ENCODE data around the gene CYP4F8.

Gene CYP4F8

GRCh38 chr19:15616627-15617270 is 1.7 kb downstream of the CYP4F8 start:
- DNase-seq, result no peak

DNA sequence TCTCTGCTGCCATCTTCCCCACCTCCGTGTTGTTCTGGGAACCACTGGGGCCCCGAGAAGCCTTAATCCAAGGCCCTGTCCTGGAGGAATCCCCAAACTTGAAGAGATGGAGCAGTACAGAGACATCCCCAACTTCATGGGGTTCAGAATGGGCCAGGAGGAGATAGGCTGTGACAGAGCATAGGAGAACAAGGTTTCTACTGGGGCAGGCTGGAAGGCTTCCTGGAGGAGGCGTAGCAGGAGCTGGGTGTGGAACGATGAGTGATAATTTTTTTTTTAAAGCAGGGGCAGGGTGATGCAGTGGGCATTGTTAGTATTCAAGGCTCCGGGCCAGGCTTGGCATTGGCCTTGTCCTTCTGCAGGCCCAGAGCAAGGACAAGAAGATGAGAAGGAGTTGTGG is 3.3 kb downstream of the CYP4F8 start:
- no peak for DNase-seq

DNA sequence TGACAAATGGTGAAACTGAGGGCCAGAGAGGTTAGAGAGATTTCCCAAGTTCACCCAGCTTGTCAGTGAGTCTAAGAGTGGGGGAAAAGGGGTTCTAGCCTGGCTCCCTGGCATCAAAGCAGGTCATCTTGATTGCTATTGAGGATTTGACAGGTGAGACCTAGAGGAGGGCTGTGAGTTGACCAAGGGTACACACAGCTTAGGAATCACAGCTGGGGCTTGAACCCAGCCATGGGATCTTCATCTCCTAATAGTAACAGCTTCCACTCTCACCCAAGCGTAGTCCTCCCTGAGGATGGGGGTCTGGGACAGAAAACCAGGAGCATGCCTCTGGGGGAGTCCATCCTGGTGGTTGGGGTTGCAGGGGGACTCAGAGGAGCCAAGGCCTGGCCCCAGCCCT is 6.8 kb downstream of the CYP4F8 start:
- no peak for DNase-seq

- DNase-seq, result no peak
Measured at GRCh38 chr19:15622991-15623390, 8.0 kb downstream of the CYP4F8 start.

DNA sequence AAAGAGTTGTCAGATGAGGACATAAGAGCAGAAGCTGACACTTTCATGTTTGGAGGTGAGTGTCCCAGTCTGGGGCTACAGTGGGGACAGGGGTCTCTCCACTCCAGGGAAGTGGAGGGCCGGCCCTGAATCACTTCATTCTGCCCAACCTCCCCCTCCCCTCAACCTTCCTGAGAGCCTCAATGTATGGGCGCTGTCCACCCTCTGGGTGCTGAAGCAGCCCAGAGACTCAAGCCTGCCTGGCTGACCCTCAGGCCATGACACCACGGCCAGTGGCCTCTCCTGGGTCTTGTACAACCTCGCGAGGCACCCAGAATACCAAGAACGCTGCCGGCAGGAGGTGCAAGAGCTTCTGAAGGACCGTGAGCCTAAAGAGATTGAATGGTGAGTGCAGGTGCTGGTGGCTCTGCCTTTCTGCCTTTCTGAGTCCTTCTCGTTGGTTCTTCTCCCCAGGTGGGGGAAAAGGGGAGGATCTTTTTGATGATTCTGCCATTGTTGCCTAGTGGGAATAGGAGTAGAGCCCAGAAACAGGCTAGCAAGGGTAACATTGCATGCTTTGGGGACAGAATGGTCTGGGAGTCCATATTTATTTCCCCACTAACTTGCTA is 8.8 kb downstream of the CYP4F8 start:
- no peak for DNase-seq

DNA sequence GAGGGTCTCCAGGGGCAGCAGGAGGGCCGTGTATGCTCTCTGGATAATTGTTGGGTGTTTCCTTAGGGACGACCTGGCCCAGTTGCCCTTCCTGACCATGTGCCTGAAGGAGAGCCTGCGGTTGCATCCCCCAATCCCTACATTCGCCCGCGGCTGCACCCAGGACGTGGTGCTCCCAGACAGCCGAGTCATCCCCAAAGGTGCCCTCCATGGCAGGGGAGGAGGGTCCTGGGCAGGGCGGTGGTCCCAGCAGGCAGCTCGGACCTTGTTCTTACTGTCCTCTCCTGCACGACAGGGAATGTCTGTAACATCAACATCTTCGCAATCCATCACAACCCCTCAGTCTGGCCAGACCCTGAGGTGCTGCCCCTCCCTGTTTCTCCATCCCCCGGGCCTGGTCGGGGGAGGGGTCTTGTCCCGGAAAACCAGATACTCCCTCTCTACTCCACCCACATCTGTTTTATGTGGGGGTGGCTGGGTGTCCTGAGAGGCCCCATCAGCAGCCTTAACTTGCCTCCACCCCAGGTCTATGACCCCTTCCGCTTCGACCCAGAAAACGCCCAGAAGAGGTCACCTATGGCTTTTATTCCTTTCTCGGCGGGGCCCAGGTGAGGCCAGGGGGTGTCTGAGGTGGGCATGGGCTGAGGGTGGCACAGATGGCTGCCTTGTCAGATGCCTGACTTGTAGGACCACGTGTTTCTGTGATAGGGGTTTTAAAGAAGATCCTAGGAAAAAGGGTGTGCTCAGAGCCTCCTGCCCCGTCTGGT is 13.4 kb downstream of the CYP4F8 start:
- no peak for DNase-seq

DNA sequence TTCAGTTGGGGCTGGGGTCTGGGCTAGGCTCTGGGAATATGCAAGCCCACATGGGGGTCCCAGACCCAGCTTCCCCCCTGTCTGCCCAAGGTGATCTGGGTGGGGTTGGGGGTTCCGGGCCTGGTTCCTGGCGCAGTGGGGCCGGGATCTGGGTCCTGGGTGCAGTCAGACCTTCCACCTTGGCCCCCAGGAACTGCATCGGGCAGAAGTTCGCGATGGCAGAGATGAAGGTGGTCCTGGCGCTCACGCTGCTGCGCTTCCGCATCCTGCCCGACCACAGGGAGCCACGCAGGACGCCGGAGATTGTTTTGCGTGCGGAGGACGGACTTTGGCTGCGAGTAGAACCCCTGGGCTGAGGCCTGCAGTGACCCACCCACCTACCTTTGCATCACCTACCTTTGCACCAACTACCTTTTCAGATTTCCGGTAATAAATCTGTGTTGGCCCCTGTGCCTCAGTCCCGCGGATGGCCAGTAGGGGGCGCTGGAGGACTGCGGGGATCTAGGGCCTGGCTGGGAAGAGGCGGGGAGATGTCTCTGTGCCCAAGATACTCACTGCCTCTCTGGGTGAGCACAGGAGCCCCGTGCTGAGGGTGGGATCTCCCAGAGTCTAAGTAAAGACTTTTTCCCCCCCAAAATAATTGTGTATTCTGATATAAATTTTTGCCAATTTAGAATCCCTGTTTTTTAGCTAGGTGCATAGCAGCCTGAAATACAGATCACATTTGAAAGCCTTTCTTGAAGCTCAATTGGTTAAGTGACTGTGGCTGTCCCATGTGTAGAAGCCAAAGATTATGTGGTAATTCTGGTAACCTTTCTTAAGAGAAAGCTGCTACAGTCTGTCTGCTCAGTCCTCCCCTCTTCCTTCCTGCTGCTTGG is 14.2 kb downstream of the CYP4F8 start:
- DNase-seq, result peak; percentile 36 to 94

DNA sequence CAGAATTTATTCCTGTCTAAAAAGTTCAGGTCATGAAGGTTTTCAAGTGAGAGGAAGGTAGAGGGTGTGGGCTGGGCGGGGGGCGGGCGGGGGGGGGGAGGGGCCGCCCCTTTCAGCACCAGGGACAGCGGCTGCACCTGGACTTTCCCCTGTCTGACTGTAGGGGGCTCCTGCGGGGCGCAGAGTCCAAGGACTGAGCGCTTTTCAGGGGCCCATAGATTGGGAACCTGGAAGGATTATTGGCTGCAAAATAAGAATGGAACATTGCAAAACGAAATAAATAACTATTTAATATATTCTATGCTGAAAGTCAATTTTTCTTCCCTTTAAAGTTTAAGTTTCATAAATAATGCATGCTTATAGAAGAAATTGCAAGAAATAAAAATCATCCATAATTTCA is 16.8 kb downstream of the CYP4F8 start:
- no peak for DNase-seq

- DNase-seq, result peak; percentile 60 to 61
Measured at GRCh38 chr19:15633082-15633835, 18.2 kb downstream of the CYP4F8 start.

- no peak for DNase-seq
Measured at GRCh38 chr19:15634105-15634504, 19.1 kb downstream of the CYP4F8 start.

DNA sequence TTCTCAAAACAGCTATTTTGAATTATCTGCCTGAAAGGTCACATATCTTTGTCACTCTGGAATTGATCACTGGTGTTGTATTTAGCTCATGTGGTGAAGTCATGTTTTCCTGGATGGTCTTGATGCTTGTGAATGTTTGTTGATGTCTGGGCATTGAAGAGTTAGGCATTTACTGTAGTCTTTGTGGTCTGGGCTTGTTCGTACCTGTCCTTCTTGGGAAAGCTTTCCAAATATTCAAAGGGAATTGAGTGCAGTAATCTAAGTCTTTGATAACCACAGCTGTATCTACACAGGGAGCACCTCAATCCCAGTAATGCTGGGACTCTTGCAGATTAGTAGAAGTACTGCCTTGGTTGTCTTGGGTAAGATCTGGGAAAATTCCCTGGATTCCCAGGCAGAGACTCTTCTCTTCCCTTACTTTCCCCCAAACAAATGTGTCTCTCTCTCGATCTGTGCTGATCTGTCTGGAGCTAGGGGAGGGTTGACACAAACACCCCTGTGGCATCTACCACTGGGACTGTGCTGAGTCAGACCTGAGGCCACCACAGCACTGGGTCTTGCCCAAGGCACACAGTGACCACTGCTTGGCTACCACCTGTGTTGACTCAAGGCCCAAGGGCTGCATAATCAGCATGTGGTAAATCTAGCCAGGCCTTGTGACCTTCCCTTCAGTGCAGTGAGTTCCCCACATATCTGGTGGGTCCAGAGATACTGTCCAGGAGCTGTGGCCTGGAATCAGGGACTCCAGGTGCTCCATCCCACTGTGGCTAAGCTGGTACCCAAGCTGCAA is 20.2 kb downstream of the CYP4F8 start:
- peak in 1 of 2 donors; percentile 6 for DNase-seq

DNA sequence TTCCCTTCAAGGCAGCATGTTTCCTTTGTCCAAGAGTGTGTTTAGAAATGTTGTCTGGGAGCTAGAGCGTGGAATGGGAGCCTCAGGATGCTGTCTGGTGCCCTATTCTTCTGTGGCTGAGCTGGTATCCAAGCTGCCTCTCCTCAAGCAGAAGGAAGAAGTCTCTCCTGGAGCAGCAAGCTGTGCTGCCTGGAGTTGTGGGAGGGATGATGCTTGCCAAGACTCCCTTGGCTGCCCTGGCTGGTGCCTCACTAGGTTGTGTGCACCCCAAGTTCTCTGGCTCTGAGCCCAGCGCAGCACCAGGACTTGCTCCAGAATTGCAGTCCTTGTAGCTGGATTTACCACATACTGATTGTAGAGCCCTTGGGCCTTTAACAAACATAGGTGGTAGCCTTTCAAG is 21.0 kb downstream of the CYP4F8 start:
- DNase-seq, result no peak

DNA sequence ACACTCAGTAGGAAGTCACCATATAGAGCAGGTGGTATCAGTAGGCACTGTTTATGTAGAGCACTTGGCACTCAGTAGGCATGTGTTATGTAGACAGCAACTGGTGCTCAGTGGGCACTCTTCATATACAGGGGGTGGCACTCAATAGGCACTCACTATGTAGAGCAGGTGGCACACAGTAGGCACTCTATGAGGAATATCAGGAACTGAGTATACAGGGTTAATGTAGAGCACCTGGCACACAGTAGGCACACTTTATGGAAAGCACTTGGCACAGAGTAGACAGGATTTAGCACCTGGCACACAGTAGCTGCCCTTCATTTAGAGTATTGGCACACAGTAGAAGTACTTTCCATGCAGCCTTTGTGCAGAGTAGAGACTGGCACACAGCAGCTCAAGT is 24.6 kb downstream of the CYP4F8 start:
- DNase-seq, result no peak

GRCh38 chr19:15640294-15640903 is 25.4 kb downstream of the CYP4F8 start, which contains the start of gene CYP4F3:
Gene CYP4F3, plus strand, starts transcription at chr19:15640897. Its CDS starts 519 bp downstream, at chr19:15641416.
- peak; percentile 68 to 79 for DNase-seq

GRCh38 chr19:15640904-15641597 is 26.0 kb downstream of the CYP4F8 start:
- no peak for DNase-seq

DNA sequence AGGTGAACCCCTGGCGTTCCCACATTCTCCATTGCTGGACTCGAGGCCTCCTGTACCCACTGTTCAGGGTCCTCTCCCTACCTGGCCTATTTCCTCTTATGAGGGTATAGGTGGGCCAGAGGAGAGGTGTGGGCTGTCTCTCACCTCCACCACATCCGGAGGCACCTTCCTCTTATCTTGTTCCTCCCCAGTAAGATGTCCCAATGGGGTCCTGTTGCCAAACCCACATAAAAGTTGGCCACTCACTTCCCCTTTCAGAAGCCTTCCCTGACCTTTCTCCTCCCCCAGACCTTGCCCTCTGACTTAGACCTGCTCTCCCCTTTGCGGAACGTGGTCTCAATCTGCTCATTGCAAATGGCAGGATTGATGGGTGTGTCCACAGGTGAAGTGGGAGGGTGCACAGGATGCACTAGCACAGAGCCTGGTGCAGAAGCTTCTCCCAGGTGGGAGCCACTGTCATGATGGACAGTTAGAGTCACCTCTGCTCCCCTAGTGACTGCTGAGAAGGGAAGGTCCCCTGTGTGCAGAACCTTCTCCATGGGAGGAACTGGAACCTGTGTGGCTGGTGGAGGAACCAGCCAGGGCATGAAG is 27.0 kb downstream of the CYP4F8 start:
- peak; percentile 14 to 31 for DNase-seq

DNA sequence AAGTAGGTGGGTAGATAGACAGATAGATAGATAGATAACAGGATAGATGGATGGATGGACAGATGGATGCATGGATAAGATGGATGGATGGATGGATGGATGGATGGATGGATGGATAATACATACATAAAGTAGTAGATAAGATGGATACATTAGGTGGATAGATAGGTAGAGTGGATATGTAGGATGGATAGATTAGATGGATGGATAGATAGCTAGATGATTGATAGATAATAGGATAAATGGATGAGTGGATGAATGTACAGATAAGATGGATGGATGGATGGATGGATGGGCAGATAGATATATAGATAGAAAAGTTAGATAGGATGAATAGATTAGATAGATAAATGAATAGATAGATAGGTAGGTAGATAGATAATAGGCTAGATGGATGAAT is 27.8 kb downstream of the CYP4F8 start:
- DNase-seq, result no peak

DNA sequence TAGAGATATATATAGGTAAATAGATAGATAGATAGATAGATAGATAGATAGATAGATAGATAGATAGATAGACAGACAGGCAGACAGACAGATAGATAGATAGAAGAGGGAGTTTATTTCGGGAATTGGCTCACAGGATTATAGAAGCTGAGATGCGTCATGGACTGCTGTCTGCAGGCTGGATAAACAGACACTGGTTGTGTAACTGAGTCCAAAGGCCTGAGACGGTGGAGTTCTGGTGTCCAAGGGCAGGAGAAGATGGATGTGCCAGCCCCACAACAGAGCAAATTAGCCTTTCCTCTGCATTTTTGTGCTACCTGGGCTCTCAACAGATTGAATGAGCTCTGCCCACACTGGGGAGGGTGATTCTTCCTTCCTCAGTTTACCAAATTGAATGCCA is 28.4 kb downstream of the CYP4F8 start:
- DNase-seq, result no peak

DNA sequence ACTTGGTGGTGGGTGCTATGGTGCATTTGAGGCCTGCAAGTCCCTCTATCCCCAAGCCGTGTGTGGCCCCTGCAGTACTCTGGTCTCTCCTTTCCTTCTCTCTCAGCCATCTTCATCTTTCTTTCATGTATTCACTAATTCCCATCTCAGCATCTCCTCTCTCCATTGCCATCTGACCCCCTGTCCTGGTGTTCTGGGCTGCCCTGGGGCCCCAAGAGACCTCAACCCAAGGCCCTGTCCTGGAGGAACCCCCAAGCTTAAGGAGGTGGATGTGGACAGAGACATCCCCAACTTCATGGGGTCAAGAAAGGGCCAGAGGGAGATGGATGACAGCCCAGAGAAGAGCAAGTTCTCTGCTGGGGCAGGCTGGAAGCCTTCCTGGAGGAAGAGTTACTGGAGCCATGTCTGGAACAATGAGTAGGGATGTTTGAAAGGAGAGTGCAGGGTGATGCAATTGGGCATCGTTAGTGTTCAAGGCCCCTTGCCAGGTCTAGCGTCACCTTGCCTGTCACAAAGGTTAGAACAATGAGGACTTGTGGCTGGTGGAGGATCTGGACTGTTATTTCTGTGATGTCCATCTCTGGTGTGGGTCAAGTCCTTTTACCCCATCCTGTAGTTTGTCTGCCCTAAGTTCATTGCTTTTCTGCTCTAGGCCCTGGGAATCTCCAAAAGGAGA is 29.2 kb downstream of the CYP4F8 start:
- no peak for DNase-seq
